ENCODE measurements around the gene MSL1. TPM values are rescaled to one million over a fixed set of nuclear protein-coding genes. Genes with fewer than 3 reads are reported as not detected.
A peak's percentile ranks its signal among the peaks of the same experiment; 100 is the strongest.

MSL1 gene
- total RNA-seq, 1 donor from 2014 or later: 96.2 TPM

- H3K4me1 Mint-ChIP-seq (ENCODE audit: unreplicated experiment): peaks cover 77% of the 10 kb centered on the region
- peak overlapping the region; percentile 30 for H3K27ac Mint-ChIP-seq (ENCODE audit: unreplicated experiment)
- H3K4me3 Mint-ChIP-seq (ENCODE audit: unreplicated experiment): peak overlapping the region; percentile 56
- DNase-seq (ENCODE audit: low spot score): no peak
- TF ChIP-seq CTCF (IDR thresholded peaks at IDR 0.05; ENCODE audit: unreplicated experiment): no peak
- peaks cover 25% of the 10 kb centered on the region for H3K27me3 Mint-ChIP-seq (ENCODE audit: unreplicated experiment)
- no peaks in the 10 kb centered on the region for H3K36me3 Mint-ChIP-seq (ENCODE audit: low read depth, unreplicated experiment)
- no peaks in the 10 kb centered on the region for H3K9me3 Mint-ChIP-seq (ENCODE audit: unreplicated experiment)
These were observed 14.8 kb upstream of the MSL1 start for GRCh38 chr17:40106760-40107521.

- H3K27me3 Mint-ChIP-seq (ENCODE audit: unreplicated experiment): peaks cover 22% of the 10 kb centered on the region
- no peaks in the 10 kb centered on the region for H3K36me3 Mint-ChIP-seq (ENCODE audit: low read depth, unreplicated experiment)
- peak overlapping the region; percentile 56 for H3K4me3 Mint-ChIP-seq (ENCODE audit: unreplicated experiment)
- peak overlapping the region; percentile 95 for H3K27ac Mint-ChIP-seq (ENCODE audit: unreplicated experiment)
- DNase-seq (ENCODE audit: low spot score): no peak
- TF ChIP-seq CTCF (IDR thresholded peaks at IDR 0.05; ENCODE audit: unreplicated experiment): no peak
- H3K4me1 Mint-ChIP-seq (ENCODE audit: unreplicated experiment): peaks cover 84% of the 10 kb centered on the region
- no peaks in the 10 kb centered on the region for H3K9me3 Mint-ChIP-seq (ENCODE audit: unreplicated experiment)
These were observed 14.1 kb upstream of the MSL1 start for GRCh38 chr17:40107522-40108174.

- H3K4me1 Mint-ChIP-seq (ENCODE audit: unreplicated experiment): peaks cover 89% of the 10 kb centered on the region
- H3K36me3 Mint-ChIP-seq (ENCODE audit: low read depth, unreplicated experiment): no peaks in the 10 kb centered on the region
- no peak overlapping the region for H3K4me3 Mint-ChIP-seq (ENCODE audit: unreplicated experiment)
- peak overlapping the region; percentile 55 for H3K27ac Mint-ChIP-seq (ENCODE audit: unreplicated experiment)
- TF ChIP-seq CTCF (IDR thresholded peaks at IDR 0.05; ENCODE audit: unreplicated experiment): no peak
- DNase-seq (ENCODE audit: low spot score): no peak
- peaks cover 24% of the 10 kb centered on the region for H3K27me3 Mint-ChIP-seq (ENCODE audit: unreplicated experiment)
- H3K9me3 Mint-ChIP-seq (ENCODE audit: unreplicated experiment): no peaks in the 10 kb centered on the region
These were observed 12.6 kb upstream of the MSL1 start for GRCh38 chr17:40108970-40109824.

GRCh38 chr17:40110026-40110845, 11.5 kb upstream of the MSL1 start:
- TF ChIP-seq CTCF (IDR thresholded peaks at IDR 0.05; ENCODE audit: unreplicated experiment): no peak

More at GRCh38 chr17:40110026-40110845, 11.5 kb upstream of the MSL1 start:
- DNase-seq (ENCODE audit: low spot score): no peak
- H3K27me3 Mint-ChIP-seq (ENCODE audit: unreplicated experiment): peaks cover 18% of the 10 kb centered on the region
- H3K9me3 Mint-ChIP-seq (ENCODE audit: unreplicated experiment): no peaks in the 10 kb centered on the region
- no peak overlapping the region for H3K4me3 Mint-ChIP-seq (ENCODE audit: unreplicated experiment)
- H3K4me1 Mint-ChIP-seq (ENCODE audit: unreplicated experiment): peaks cover 79% of the 10 kb centered on the region
- H3K36me3 Mint-ChIP-seq (ENCODE audit: low read depth, unreplicated experiment): no peaks in the 10 kb centered on the region
- peak overlapping the region; percentile 55 for H3K27ac Mint-ChIP-seq (ENCODE audit: unreplicated experiment)

All from endothelial cell (in vitro differentiated cells).